Neuronal stem cell (in vitro differentiated cells): ENCODE results near the gene GNAQ.
"Not testable (repeated sequence)": the region's sequence is repeated elsewhere in the genome, so short reads cannot be mapped to it uniquely, and the experiment has no call there.

ENCODE experiments used
- DNase-seq: peaks from one replicate; pipeline ENCODE4 v3.0.0-alpha.2; 2013; ENCODE audit warnings: low spot score
- H2AFZ ChIP-seq: one replicate; pipeline ENCODE4 v1.6.1; 2013; ENCODE audit warnings: mild to moderate bottlenecking, low read length, inconsistent platforms
- H2AK5ac ChIP-seq: 2 replicates; pipeline ENCODE4 v1.6.1; 2013; ENCODE audit warnings: low read depth, mild to moderate bottlenecking, inconsistent platforms, low read length, moderate library complexity, mixed read lengths
- H2BK120ac ChIP-seq: 2 replicates; pipeline ENCODE4 v1.6.1; 2013; ENCODE audit warnings: low read depth, mild to moderate bottlenecking, inconsistent platforms, low read length, moderate library complexity, mixed read lengths
- H2BK12ac ChIP-seq: one replicate; pipeline ENCODE4 v1.6.1; 2013; ENCODE audit warnings: low read length, inconsistent platforms
- H2BK15ac ChIP-seq: 2 replicates; pipeline ENCODE4 v1.6.1; 2013; ENCODE audit warnings: mild to moderate bottlenecking, low read length, inconsistent platforms, mixed read lengths
- H2BK5ac ChIP-seq: one replicate; pipeline ENCODE4 v1.6.1; 2013; ENCODE audit warnings: inconsistent platforms, mild to moderate bottlenecking, low read length, moderate library complexity
- H3K14ac ChIP-seq: one replicate; pipeline ENCODE4 v1.6.1; 2013; ENCODE audit warnings: low read length, inconsistent platforms
- H3K18ac ChIP-seq: 2 replicates; pipeline ENCODE4 v1.6.1; 2013; ENCODE audit warnings: low read length, inconsistent platforms
- H3K23ac ChIP-seq: 2 replicates; pipeline ENCODE4 v1.6.1; 2013; ENCODE audit warnings: low read depth, mild to moderate bottlenecking, mixed read lengths, low read length, inconsistent platforms; ENCODE audit not compliant: poor library complexity
- H3K27ac ChIP-seq: replicated peaks from 3 replicates; pipeline ENCODE4 v1.5.1; 2013; ENCODE audit warnings: low read length, inconsistent platforms
- H3K27me3 ChIP-seq, 3 experiments: 2 replicates each; pipeline ENCODE4 v1.6.1; 2013; ENCODE audit warnings: low read length in 3 of 3, mild to moderate bottlenecking in 2 of 3, inconsistent platforms in 1 of 3, low read depth in 1 of 3, mixed read lengths in 1 of 3, moderate library complexity in 1 of 3; ENCODE audit not compliant: control insufficient read depth in 3 of 3, insufficient read depth in 3 of 3
- H3K36me3 ChIP-seq, 2 donors: replicated peaks in 1 of 2; 2 replicates each; pipeline ENCODE4 v1.6.1; 2013; ENCODE audit warnings: low read length in 2 of 2; ENCODE audit not compliant: control insufficient read depth in 2 of 2, insufficient read depth in 2 of 2
- H3K4ac ChIP-seq: 2 replicates; pipeline ENCODE4 v1.6.1; 2013; ENCODE audit warnings: inconsistent platforms, mild to moderate bottlenecking, low read length, moderate library complexity
- H3K4me1 ChIP-seq, 2 donors: 1 replicate in 1 of 2; 2 replicates in 1 of 2; pipeline ENCODE4 v1.6.1; 2013; ENCODE audit warnings: low read length in 2 of 2, low read depth in 1 of 2; ENCODE audit not compliant: control insufficient read depth in 2 of 2, insufficient read depth in 1 of 2
- H3K4me2 ChIP-seq: one replicate; pipeline ENCODE4 v1.6.1; 2013; ENCODE audit warnings: mild to moderate bottlenecking, low read length, inconsistent platforms; ENCODE audit not compliant: insufficient read depth, poor library complexity, severe bottlenecking
- H3K4me3 ChIP-seq, 2 donors: 2 replicates each; pipeline ENCODE4 v1.5.1; 2013; ENCODE audit warnings: low read length in 2 of 2, mild to moderate bottlenecking in 2 of 2, inconsistent platforms in 1 of 2, moderate library complexity in 1 of 2
- H3K79me1 ChIP-seq: one replicate; pipeline ENCODE4 v1.6.1; 2013; ENCODE audit warnings: low read depth, mild to moderate bottlenecking, inconsistent platforms, low read length, moderate library complexity
- H3K9ac ChIP-seq: one replicate; pipeline ENCODE4 v1.6.1; 2013; ENCODE audit warnings: mild to moderate bottlenecking, low read depth, low read length, inconsistent platforms; ENCODE audit not compliant: poor library complexity
- H3K9me3 ChIP-seq, 2 donors: replicated peaks in 1 of 2; 2 replicates each; pipeline versions ENCODE3 to v1.6.1; 2013; ENCODE audit warnings: low read length in 2 of 2, mild to moderate bottlenecking in 2 of 2, inconsistent platforms in 1 of 2, low read depth in 1 of 2, mixed read lengths in 1 of 2, moderate library complexity in 1 of 2; ENCODE audit not compliant: control insufficient read depth in 2 of 2, insufficient read depth in 1 of 2
- H4K8ac ChIP-seq: one replicate; pipeline ENCODE4 v1.6.1; 2013; ENCODE audit warnings: low read depth, mild to moderate bottlenecking, inconsistent platforms, low read length, moderate library complexity
- H4K91ac ChIP-seq: one replicate; pipeline ENCODE4 v1.6.1; 2013; ENCODE audit warnings: low read length, low read depth, mild to moderate bottlenecking, inconsistent platforms; ENCODE audit not compliant: poor library complexity
- WGBS, 2 donors: extraction: QIAGEN DNeasy Blood & Tissue Kit; methylation state at CpG; one replicate each; pipeline ENCODE4 v1.1.7; 2013; ENCODE audit warnings: missing lambda C conversion rate in 2 of 2, mixed read lengths in 1 of 2; ENCODE audit not compliant: insufficient read length in 2 of 2, insufficient replicate concordance in 1 of 2; ENCODE audit errors: extremely low coverage in 2 of 2; 5-methylcytosine and 5-hydroxymethylcytosine counted together

GNAQ gene

DNA sequence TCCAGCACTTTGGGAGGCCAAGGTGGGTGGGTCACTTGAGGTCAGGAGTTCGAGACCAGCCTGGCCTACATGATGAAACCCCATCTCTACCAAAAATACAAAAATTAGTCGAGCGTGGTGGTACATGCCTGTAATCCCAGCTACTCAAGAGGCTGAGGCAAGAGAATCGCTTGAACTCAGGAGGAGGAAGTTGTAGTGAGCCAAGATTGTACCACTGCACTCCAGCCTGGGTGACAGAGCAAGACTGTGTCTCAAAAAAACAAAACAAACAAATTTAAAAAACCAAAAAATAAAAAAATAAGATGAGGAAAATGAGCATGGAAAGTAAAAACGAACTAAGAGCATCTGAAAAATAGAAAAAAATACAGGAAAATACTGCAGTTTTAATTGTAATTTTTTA, 152.8 kb downstream of the GNAQ start:
- H2BK120ac ChIP-seq, H3K4me1 ChIP-seq, H3K9ac ChIP-seq, H3K4me2 ChIP-seq, H3K9me3 ChIP-seq, H4K91ac ChIP-seq, H3K4ac ChIP-seq, H2BK15ac ChIP-seq, DNase-seq, H4K8ac ChIP-seq, H3K27me3 ChIP-seq, H3K36me3 ChIP-seq, H3K27ac ChIP-seq, H2BK12ac ChIP-seq, H2AK5ac ChIP-seq, H3K79me1 ChIP-seq, H3K18ac ChIP-seq, H3K14ac ChIP-seq, H2AFZ ChIP-seq, H2BK5ac ChIP-seq, H3K23ac ChIP-seq, H3K4me3 ChIP-seq: not testable (repeated sequence)
- WGBS, 2 donors = no CpG with 5 or more reads among the region's 5 CpGs

- no peak overlapping the region for H2BK15ac ChIP-seq
- no peak overlapping the region for H2BK120ac ChIP-seq
- H3K14ac ChIP-seq = no peak overlapping the region
- H3K9ac ChIP-seq = no peak overlapping the region
- H2BK5ac ChIP-seq = no peak overlapping the region
- H2AFZ ChIP-seq = no peak overlapping the region
- H3K79me1 ChIP-seq = no peaks in the 10 kb centered on the region
- no peak overlapping the region for H2AK5ac ChIP-seq
- peaks cover 2 to 6% of the 10 kb centered on the region in 2 donors for H3K4me1 ChIP-seq
- H3K9me3 ChIP-seq = no peaks in the 10 kb centered on the region
- H3K27me3 ChIP-seq = no peaks in the 10 kb centered on the region
- no peak overlapping the region for H4K91ac ChIP-seq
- H3K4me2 ChIP-seq = no peak overlapping the region
- H3K36me3 ChIP-seq = no peaks in the 10 kb centered on the region
- no peak overlapping the region for H3K27ac ChIP-seq
- H3K4me3 ChIP-seq = no peak overlapping the region
- H3K4ac ChIP-seq = no peak overlapping the region
- WGBS, 2 donors = no CpG with 5 or more reads among the region's 1 CpG
- H2BK12ac ChIP-seq = no peak overlapping the region
- no peak overlapping the region for H3K23ac ChIP-seq
- DNase-seq = no peak
- H4K8ac ChIP-seq = no peak overlapping the region
- H3K18ac ChIP-seq = no peak overlapping the region
Observed at GRCh38 chr9:77877976-77878375, 153.6 kb downstream of the GNAQ start.

DNA sequence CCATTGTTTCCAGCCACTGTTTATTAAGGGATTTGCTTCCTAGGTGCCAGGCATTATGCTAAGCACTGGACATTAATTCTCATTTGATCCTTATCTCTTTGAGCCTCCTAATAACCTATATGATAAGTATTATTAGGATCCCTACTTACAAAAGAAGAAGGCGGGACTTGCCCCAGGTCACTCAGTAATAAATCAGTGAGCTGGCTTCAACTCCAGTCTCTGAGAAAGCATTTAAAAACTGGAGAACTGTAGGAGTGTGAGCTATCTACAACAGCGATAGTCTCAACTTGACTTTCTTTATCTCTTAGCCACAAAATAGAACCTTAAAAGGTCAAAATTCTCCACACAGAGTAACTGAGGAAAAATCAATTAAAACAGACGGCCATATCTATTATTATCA, 155.0 kb downstream of the GNAQ start:
- peaks cover 2 to 3% of the 10 kb centered on the region in 2 donors for H3K4me1 ChIP-seq
- H4K8ac ChIP-seq = no peak overlapping the region
- H3K14ac ChIP-seq = no peak overlapping the region
- H3K23ac ChIP-seq = no peak overlapping the region
- no peak overlapping the region for H3K4ac ChIP-seq
- H3K18ac ChIP-seq = no peak overlapping the region
- WGBS, 2 donors = no CpG with 5 or more reads among the region's 3 CpGs
- H3K4me2 ChIP-seq = no peak overlapping the region
- no peaks in the 10 kb centered on the region for H3K36me3 ChIP-seq
- no peak overlapping the region for H2BK5ac ChIP-seq
- H2AFZ ChIP-seq = no peak overlapping the region
- H3K27ac ChIP-seq = no peak overlapping the region
- no peak overlapping the region for H2BK12ac ChIP-seq
- H2BK15ac ChIP-seq = no peak overlapping the region
- H4K91ac ChIP-seq = no peak overlapping the region
- H3K27me3 ChIP-seq = no peaks in the 10 kb centered on the region
- H2BK120ac ChIP-seq = no peak overlapping the region
- H3K79me1 ChIP-seq = no peaks in the 10 kb centered on the region
- H2AK5ac ChIP-seq = no peak overlapping the region
- H3K9me3 ChIP-seq = no peaks in the 10 kb centered on the region
- no peak overlapping the region for H3K9ac ChIP-seq
- DNase-seq = no peak
- H3K4me3 ChIP-seq = no peak overlapping the region

DNA sequence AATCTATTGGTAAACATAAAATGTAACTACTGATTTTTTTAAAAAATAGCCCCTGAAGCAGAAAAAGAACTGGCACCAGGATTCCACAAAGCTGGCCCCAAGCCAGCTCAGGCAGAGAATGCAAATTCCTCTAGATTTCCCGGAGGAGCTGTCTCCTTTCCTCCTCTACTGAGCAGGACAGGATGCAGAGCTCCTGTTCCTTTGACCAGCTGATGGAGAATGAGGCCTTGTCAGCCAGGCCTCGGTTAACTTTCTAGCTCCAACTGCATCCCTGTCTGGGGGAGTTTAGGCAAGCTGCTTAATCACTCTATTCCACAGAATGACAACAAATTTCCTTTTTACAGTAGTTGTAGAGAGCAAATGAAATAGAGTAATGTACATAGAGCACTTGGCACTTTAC, 155.5 kb downstream of the GNAQ start:
- DNase-seq = no peak
- no peak overlapping the region for H3K4me2 ChIP-seq
- H3K36me3 ChIP-seq = no peaks in the 10 kb centered on the region
- H4K8ac ChIP-seq = no peak overlapping the region
- peaks cover 2 to 3% of the 10 kb centered on the region in 2 donors for H3K4me1 ChIP-seq
- no peak overlapping the region for H3K14ac ChIP-seq
- no peak overlapping the region for H2BK15ac ChIP-seq
- no peak overlapping the region for H3K27ac ChIP-seq
- H2AK5ac ChIP-seq = no peak overlapping the region
- H2AFZ ChIP-seq = no peak overlapping the region
- no peak overlapping the region for H2BK120ac ChIP-seq
- H2BK12ac ChIP-seq = no peak overlapping the region
- H4K91ac ChIP-seq = no peak overlapping the region
- no peak overlapping the region for H3K4me3 ChIP-seq
- no peak overlapping the region for H3K9ac ChIP-seq
- H3K27me3 ChIP-seq = no peaks in the 10 kb centered on the region
- no peak overlapping the region for H3K4ac ChIP-seq
- no CpG with 5 or more reads among the region's 2 CpGs for WGBS, 2 donors
- no peaks in the 10 kb centered on the region for H3K79me1 ChIP-seq
- no peak overlapping the region for H2BK5ac ChIP-seq
- no peak overlapping the region for H3K23ac ChIP-seq
- H3K18ac ChIP-seq = no peak overlapping the region
- no peaks in the 10 kb centered on the region for H3K9me3 ChIP-seq
